Transverse colon (tissue), 4 donors: ENCODE measurements around the gene CTRL. TPM values are rescaled to one million over a fixed set of nuclear protein-coding genes. Genes with fewer than 3 reads are reported as not detected.

Experiments used
- DNase-seq: peaks from one replicate; pipeline ENCODE4 v3.0.0-alpha.2; 2019
- H3K27ac ChIP-seq, 4 donors: fragments of 200-600 bp; sonication (generic); 2 replicates each; pipeline ENCODE4 v1.5.1; 2016 to 2018; ENCODE audit warnings: inconsistent platforms in 4 of 4
- H3K27me3 ChIP-seq: fragments of 200-600 bp; sonication (generic); 2 replicates; pipeline ENCODE4 v1.5.1; 2017; ENCODE audit warnings: inconsistent platforms
- H3K36me3 ChIP-seq, 4 donors: fragments of 200-600 bp; sonication (generic); 2 replicates each; pipeline ENCODE4 v1.5.1; 2017 to 2019; ENCODE audit warnings: inconsistent platforms in 4 of 4
- H3K4me1 ChIP-seq, 4 donors: fragments of 200-600 bp; sonication (generic); 2 replicates each; pipeline ENCODE4 v1.5.1; 2017 to 2020; ENCODE audit warnings: inconsistent platforms in 4 of 4
- H3K4me3 ChIP-seq, 4 donors: fragments of 200-600 bp; sonication (generic); 1 replicate in 1 of 4; 2 replicates in 3 of 4; pipeline versions ENCODE4 v1.5.1 to v1.6.1; 2017 to 2019; ENCODE audit warnings: inconsistent platforms in 4 of 4
- H3K9me3 ChIP-seq, 2 donors: fragments of 200-600 bp; sonication (generic); 2 replicates each; pipeline ENCODE4 v1.5.1; 2017 to 2019; ENCODE audit warnings: inconsistent platforms in 2 of 2
- CTCF ChIP-seq, 5 experiments: fragments of 200-600 bp in 3 of 5; fragments of 450-650 bp in 2 of 5; sonication (generic) in 3 of 5; IDR thresholded peaks; 1 replicate in 2 of 5; 2 replicates in 3 of 5; pipeline ENCODE4 v1.5.1; 2016 to 2017; ENCODE audit warnings: antibody characterized with exemption in 5 of 5, inconsistent platforms in 3 of 5, mild to moderate bottlenecking in 2 of 5, moderate library complexity in 1 of 5
- EP300 ChIP-seq: sonication (generic); formaldehyde crosslinking; IDR thresholded peaks from one replicate; pipeline ENCODE4 v1.6.1; 2017; ENCODE audit warnings: antibody characterized with exemption, low read depth
- POLR2A ChIP-seq: fragments of 450-650 bp; IDR thresholded peaks from one replicate; pipeline ENCODE4 v1.6.1; 2016; ENCODE audit warnings: antibody characterized with exemption, mild to moderate bottlenecking, moderate library complexity
- POLR2AphosphoS5 ChIP-seq, 3 donors: sonication (generic); formaldehyde crosslinking; IDR thresholded peaks; one replicate each; pipeline ENCODE4 v1.6.1; 2016; ENCODE audit warnings: antibody characterized with exemption in 3 of 3
- WGBS, 2 donors: methylation state at CpG; one replicate each; pipeline ENCODE4 v1.1.5; 2018; ENCODE audit warnings: low coverage in 1 of 2; 5-methylcytosine and 5-hydroxymethylcytosine counted together
- in situ Hi-C, 4 donors: fragments of 200-750 bp; cut with MboI; loops; one replicate each; pipeline versions ENCODE4 v1.15.0 to v1.15.1; 2017; ENCODE audit warnings: low sequenced_read_pairs in 3 of 4, low pct_ligation_motif_present in 1 of 4, low pct_unique_long_range_greater_than_20kb in 1 of 4
- intact Hi-C: fragments of 100-400 bp; cut with DNase I; formaldehyde crosslinking; loops from one replicate; pipeline ENCODE4 v1.15.1; 2023; ENCODE audit warnings: low total_unique reads
- total RNA-seq, 4 donors: library from RNA; depleted of rRNA; stranded (reverse); fragments of >200 nt; gene quantifications; one replicate each; pipeline ENCODE4 v1.1.0, GENCODE V29; 2016

Gene CTRL
- total RNA-seq, result 1 to 10 TPM in 3 of 4 donors, not detected in 1; 1.6 to 2.1 (median 1.6) TPM

GRCh38 chr16:67931712-67932461, at the start of gene CTRL:
Gene CTRL (minus strand): TSS chr16:67931862. CDS start chr16:67931852, 10 bp downstream.
- Histone ChIP-seq H3K27me3 (no peaks in the 10 kb centered on the region), H3K27ac (no peak within 1 kb of the TSS), H3K36me3 (peaks cover 0 to 8% (median 4%) of the 10 kb centered on the region in 4 donors), H3K9me3 (no peaks in the 10 kb centered on the region), H3K4me1 (peaks cover 9 to 13% (median 12%) of the 10 kb centered on the region in 4 donors), H3K4me3 (no peak within 1 kb of the TSS)
- in situ Hi-C loops (no loop called here), intact Hi-C loops (no loop called here)
- 88% methylated on average over 15 of the region's 15 CpGs; no CpG with 5 or more reads in 1 of the 2 donors for WGBS, 2 donors
- TF ChIP-seq EP300, result no peak
- no peak for TF ChIP-seq CTCF (IDR thresholded peaks at IDR 0.05)
- no peak for DNase-seq

GRCh38 chr16:67979955-67980678, 48.5 kb upstream of the CTRL start, which contains the start of gene DPEP3:
Gene DPEP3 (minus strand): TSS chr16:67980499. CDS start chr16:67980380, 119 bp downstream.
- no peak within 1 kb of the TSS for H3K4me3 ChIP-seq
- no peak within 1 kb of the TSS for H3K27ac ChIP-seq
- WGBS, 2 donors, result 87 to 100% methylated on average over 5 to 62 of the region's 62 CpGs
- intact Hi-C loops, result no loop called here
- no peak for TF ChIP-seq POLR2AphosphoS5 (IDR thresholded peaks at IDR 0.05)
- peak in 1 of 5 experiments; percentile 8 for TF ChIP-seq CTCF (IDR thresholded peaks at IDR 0.05)
- DNase-seq, result no peak
- in situ Hi-C loops, result no loop called here
- H3K9me3 ChIP-seq, result no peaks in the 10 kb centered on the region
- peaks cover 0 to 13% (median 0%) of the 10 kb centered on the region in 4 donors for H3K4me1 ChIP-seq
- H3K36me3 ChIP-seq, result no peaks in the 10 kb centered on the region
- H3K27me3 ChIP-seq, result no peaks in the 10 kb centered on the region

- 92 to 100% methylated on average over 1 to 9 of the region's 9 CpGs for WGBS, 2 donors
- H3K27ac ChIP-seq, result no peak overlapping the region
- H3K9me3 ChIP-seq, result no peaks in the 10 kb centered on the region
- no peak for DNase-seq
- no peaks in the 10 kb centered on the region for H3K36me3 ChIP-seq
- in situ Hi-C loops, result no loop called here
- intact Hi-C loops, result no loop called here
- H3K27me3 ChIP-seq, result no peaks in the 10 kb centered on the region
- TF ChIP-seq POLR2A (no peak), CTCF (IDR thresholded peaks at IDR 0.05) (no peak), EP300 (no peak), POLR2AphosphoS5 (IDR thresholded peaks at IDR 0.05) (no peak)
- no peak overlapping the region for H3K4me3 ChIP-seq
- no peaks in the 10 kb centered on the region for H3K4me1 ChIP-seq
Observed at GRCh38 chr16:67977469-67978227, 46.0 kb upstream of the CTRL start.

GRCh38 chr16:67977005-67977404, 45.3 kb upstream of the CTRL start:
- Histone ChIP-seq H3K9me3 (no peaks in the 10 kb centered on the region), H3K36me3 (no peaks in the 10 kb centered on the region), H3K27me3 (no peaks in the 10 kb centered on the region), H3K27ac (no peak overlapping the region), H3K4me1 (no peaks in the 10 kb centered on the region), H3K4me3 (no peak overlapping the region)
- intact Hi-C loops, result no loop called here
- TF ChIP-seq POLR2AphosphoS5 (IDR thresholded peaks at IDR 0.05) (no peak), CTCF (IDR thresholded peaks at IDR 0.05) (no peak), EP300 (no peak), POLR2A (no peak)
- 75% methylated on average over 4 of the region's 5 CpGs; no CpG with 5 or more reads in 1 of the 2 donors for WGBS, 2 donors
- no peak for DNase-seq
- in situ Hi-C loops, result no loop called here
